ENCODE data around the gene ZFAND2B.

Gene ZFAND2B

GRCh38 chr2:219173176-219173575, 33.4 kb upstream of the ZFAND2B start:
- H3K36me3 ChIP-seq (replicated peaks): peaks cover 16% of the 10 kb centered on the region
- no peaks in the 10 kb centered on the region for H3K27me3 ChIP-seq (replicated peaks)
- in situ Hi-C loops (cut with HindIII; ENCODE audit: low pct_ligation_motif_present, low sequenced_read_pairs): no loop called here
- no peak for DNase-seq
- no peak for TF ChIP-seq CTCF (IDR thresholded peaks at IDR 0.05; ENCODE audit: low read depth, low read length, missing control alignments)
- no peak overlapping the region for H3K27ac ChIP-seq
- no peak overlapping the region for H3K4me3 ChIP-seq (ENCODE audit: low read depth, low read length)

DNA sequence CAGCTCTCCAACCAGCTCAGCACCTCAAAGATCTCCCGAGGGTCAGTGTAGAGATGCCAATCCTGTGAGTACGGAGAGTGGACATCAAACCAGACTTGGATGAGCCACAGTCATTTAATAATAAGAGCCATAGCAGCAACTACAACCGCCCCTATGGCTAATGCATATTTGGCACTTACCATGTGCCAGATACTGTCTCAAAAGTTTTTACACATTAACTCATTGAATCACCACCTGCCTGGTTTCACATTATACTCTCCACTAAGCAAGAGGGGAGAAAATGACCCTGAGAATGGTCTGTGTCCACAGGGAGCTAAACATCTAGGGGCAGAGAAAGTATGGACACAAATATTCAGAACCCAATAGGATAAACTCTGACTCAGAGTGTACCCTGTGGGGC, 32.4 kb upstream of the ZFAND2B start:
- TF ChIP-seq CTCF (IDR thresholded peaks at IDR 0.05; ENCODE audit: low read depth, low read length, missing control alignments): no peak
- Histone ChIP-seq H3K27ac (no peak overlapping the region), H3K27me3 (replicated peaks) (no peaks in the 10 kb centered on the region), H3K36me3 (replicated peaks) (peaks cover 16% of the 10 kb centered on the region), H3K4me3 (ENCODE audit: low read depth, low read length) (no peak overlapping the region)
- DNase-seq: no peak
- in situ Hi-C loops (cut with HindIII; ENCODE audit: low pct_ligation_motif_present, low sequenced_read_pairs): no loop called here

GRCh38 chr2:219174801-219175200, 31.8 kb upstream of the ZFAND2B start:
- Histone ChIP-seq H3K36me3 (replicated peaks) (peaks cover 16% of the 10 kb centered on the region), H3K27me3 (replicated peaks) (no peaks in the 10 kb centered on the region), H3K4me3 (ENCODE audit: low read depth, low read length) (no peak overlapping the region), H3K27ac (no peak overlapping the region)
- no peak for TF ChIP-seq CTCF (IDR thresholded peaks at IDR 0.05; ENCODE audit: low read depth, low read length, missing control alignments)
- in situ Hi-C loops (cut with HindIII; ENCODE audit: low pct_ligation_motif_present, low sequenced_read_pairs): no loop called here
- DNase-seq: no peak

DNA sequence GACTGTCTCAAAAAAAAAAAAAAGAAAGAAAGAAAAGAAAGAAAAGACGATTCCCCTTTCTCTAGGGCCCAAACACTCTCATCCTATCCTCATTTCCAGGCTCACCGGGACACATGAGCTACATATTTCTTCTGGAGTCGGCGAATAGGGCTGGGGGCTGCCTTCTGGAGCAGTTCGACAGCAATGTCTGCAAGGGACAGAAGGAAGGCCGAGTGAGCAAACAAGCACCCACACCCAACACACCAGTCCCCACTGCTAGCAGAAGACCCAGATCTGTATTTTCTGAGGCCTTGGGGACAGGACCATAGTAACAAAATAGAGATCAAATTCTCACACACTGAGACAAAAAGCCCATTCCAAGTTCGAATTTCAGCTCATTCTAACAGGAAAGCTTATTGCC, 31.1 kb upstream of the ZFAND2B start:
- in situ Hi-C loops (cut with HindIII; ENCODE audit: low pct_ligation_motif_present, low sequenced_read_pairs): no loop called here
- no peak overlapping the region for H3K27ac ChIP-seq
- no peak overlapping the region for H3K4me3 ChIP-seq (ENCODE audit: low read depth, low read length)
- H3K36me3 ChIP-seq (replicated peaks): peaks cover 16% of the 10 kb centered on the region
- H3K27me3 ChIP-seq (replicated peaks): no peaks in the 10 kb centered on the region
- no peak for DNase-seq
- TF ChIP-seq CTCF (IDR thresholded peaks at IDR 0.05; ENCODE audit: low read depth, low read length, missing control alignments): no peak

- Histone ChIP-seq H3K4me3 (ENCODE audit: low read depth, low read length) (peak overlapping the region; percentile 84), H3K27me3 (replicated peaks) (no peaks in the 10 kb centered on the region), H3K27ac (peak overlapping the region; percentile 90), H3K36me3 (replicated peaks) (peaks cover 19% of the 10 kb centered on the region)
- in situ Hi-C loops (cut with HindIII; ENCODE audit: low pct_ligation_motif_present, low sequenced_read_pairs): no loop called here
- DNase-seq: peak; percentile 19
- no peak for TF ChIP-seq CTCF (IDR thresholded peaks at IDR 0.05; ENCODE audit: low read depth, low read length, missing control alignments)
Measured at GRCh38 chr2:219175928-219176817, 30.4 kb upstream of the ZFAND2B start.

Data from brain microvascular endothelial cell (primary cell).